GM21529 (cell line): ENCODE data around the gene KIF20B.
A peak's percentile ranks its signal among the peaks of the same experiment; 100 is the strongest.
"Not testable (repeated sequence)": the region's sequence is repeated elsewhere in the genome, so short reads cannot be mapped to it uniquely, and the experiment has no call there.

Experiments
- ATAC-seq: cut with Tn5 transposase; IDR thresholded peaks from one replicate; pipeline ENCODE4 v1.9.1; 2021; ENCODE audit not compliant: unreplicated experiment

Gene KIF20B

GRCh38 chr10:89690027-89690426, 11.4 kb upstream of the KIF20B start:
- ATAC-seq, result no peak

- ATAC-seq, result no peak
Measured at GRCh38 chr10:89692416-89692815, 9.0 kb upstream of the KIF20B start.

- ATAC-seq, result no peak
Measured at GRCh38 chr10:89693176-89693575, 8.2 kb upstream of the KIF20B start.

- ATAC-seq, result no peak
Measured at GRCh38 chr10:89695307-89695706, 6.1 kb upstream of the KIF20B start.

- no peak for ATAC-seq
Measured at GRCh38 chr10:89697946-89698345, 3.4 kb upstream of the KIF20B start.

GRCh38 chr10:89699581-89700064, 1.8 kb upstream of the KIF20B start:
- no peak for ATAC-seq

- ATAC-seq, result no peak
Measured at GRCh38 chr10:89700923-89701241, 508 bp upstream of the KIF20B start.

GRCh38 chr10:89702121-89702480, 711 bp downstream of the KIF20B start:
- ATAC-seq, result no peak

- no peak for ATAC-seq
Measured at GRCh38 chr10:89705466-89705865, 4.1 kb downstream of the KIF20B start.

GRCh38 chr10:89706011-89706410, 4.6 kb downstream of the KIF20B start:
- ATAC-seq, result no peak

GRCh38 chr10:89707372-89707771, 6.0 kb downstream of the KIF20B start:
- ATAC-seq, result no peak

GRCh38 chr10:89710753-89711152, 9.4 kb downstream of the KIF20B start:
- no peak for ATAC-seq

GRCh38 chr10:89734616-89735015, 33.2 kb downstream of the KIF20B start:
- ATAC-seq, result no peak

- peak; percentile 95 for ATAC-seq
Measured at GRCh38 chr10:89738551-89739209, 37.3 kb downstream of the KIF20B start.

GRCh38 chr10:89741126-89741762, 39.9 kb downstream of the KIF20B start:
- no peak for ATAC-seq

GRCh38 chr10:89744026-89744425, 42.6 kb downstream of the KIF20B start:
- ATAC-seq, result no peak

- no peak for ATAC-seq
Measured at GRCh38 chr10:89745903-89746302, 44.5 kb downstream of the KIF20B start.

GRCh38 chr10:89750441-89750840, 49.1 kb downstream of the KIF20B start:
- no peak for ATAC-seq

GRCh38 chr10:89755374-89755773, 54.0 kb downstream of the KIF20B start:
- ATAC-seq, result no peak

GRCh38 chr10:89759531-89759930, 58.1 kb downstream of the KIF20B start:
- ATAC-seq, result no peak

GRCh38 chr10:89763671-89764070, 62.3 kb downstream of the KIF20B start:
- not testable (repeated sequence) for ATAC-seq

GRCh38 chr10:89771684-89772083, 70.3 kb downstream of the KIF20B start:
- ATAC-seq, result no peak

GRCh38 chr10:89773081-89773480, 71.7 kb downstream of the KIF20B start:
- ATAC-seq, result no peak
